GM12878 (cell line): ENCODE data around the gene MBD2. TPM values are rescaled to one million over a fixed set of nuclear protein-coding genes. Genes with fewer than 3 reads are reported as not detected.

Experiments used
- BRCA1 ChIP-seq: IDR thresholded peaks from 2 replicates; pipeline ENCODE4 v1.6.1; 2011; ENCODE audit warnings: low read depth, low read length, improper control_type of control experiment
- CBX3 ChIP-seq: fragments of 200-600 bp; sonication (generic); IDR thresholded peaks from 2 replicates; pipeline ENCODE4 v1.6.1; 2016; ENCODE audit warnings: low read depth, borderline replicate concordance
- CBX5 ChIP-seq: sonication (generic); IDR thresholded peaks from 2 replicates; pipeline ENCODE4 v1.6.1; 2016; ENCODE audit warnings: low read depth, moderate library complexity, mild to moderate bottlenecking, inconsistent platforms
- CHD2 ChIP-seq: IDR thresholded peaks from 2 replicates; pipeline ENCODE4 v1.6.1; 2011; ENCODE audit warnings: low read depth, low read length, improper control_type of control experiment, borderline replicate concordance
- CREM ChIP-seq: IDR thresholded peaks from 2 replicates; pipeline ENCODE4 v1.6.1; 2014; ENCODE audit warnings: antibody characterized with exemption, low read depth
- EED ChIP-seq: sonication (generic); IDR thresholded peaks from 2 replicates; pipeline ENCODE4 v1.6.1; 2016; ENCODE audit warnings: antibody characterized with exemption, low read depth
- FOS ChIP-seq: IDR thresholded peaks from 3 replicates; pipeline ENCODE4 v1.6.1; 2011; ENCODE audit warnings: borderline replicate concordance; ENCODE audit not compliant: insufficient read length; ENCODE audit errors: extremely low read depth
- FOXM1 ChIP-seq: IDR thresholded peaks from 2 replicates; pipeline ENCODE4 v1.6.1; 2012; ENCODE audit warnings: low read depth, mild to moderate bottlenecking, inconsistent platforms, low read length, moderate library complexity
- GATAD2B ChIP-seq: fragments of 450-650 bp; conservative IDR thresholded peaks from 2 replicates; pipeline ENCODE4 v1.6.1; 2017; ENCODE audit warnings: low read depth, mild to moderate bottlenecking, moderate library complexity
- HCFC1 ChIP-seq: fragments of 150-350 bp; IDR thresholded peaks from 2 replicates; pipeline ENCODE4 v1.6.1; 2014; ENCODE audit warnings: low read length
- KAT2A ChIP-seq: conservative IDR thresholded peaks from 2 replicates; pipeline ENCODE4 v1.6.1; 2011; ENCODE audit warnings: low read depth, low read length; ENCODE audit not compliant: control insufficient read depth
- MEF2A ChIP-seq: IDR thresholded peaks from 2 replicates; pipeline ENCODE4 v1.6.1; 2011; ENCODE audit warnings: low read depth, mild to moderate bottlenecking, low read length, moderate library complexity; ENCODE audit not compliant: insufficient read depth
- MTA2 ChIP-seq: fragments of 450-650 bp; IDR thresholded peaks from 2 replicates; pipeline ENCODE4 v1.6.1; 2016; ENCODE audit warnings: low read depth, mild to moderate bottlenecking, moderate library complexity
- NBN ChIP-seq: fragments of 450-650 bp; IDR thresholded peaks from 2 replicates; pipeline ENCODE4 v1.6.1; 2016
- NFYA ChIP-seq: IDR thresholded peaks from 2 replicates; pipeline ENCODE4 v1.6.1; 2011; ENCODE audit warnings: low read depth, mild to moderate bottlenecking, low read length, improper control_type of control experiment, borderline replicate concordance
- NR2C2 ChIP-seq: IDR thresholded peaks from 2 replicates; pipeline ENCODE4 v1.6.1; 2011; ENCODE audit warnings: borderline replicate concordance, low read depth; ENCODE audit not compliant: control insufficient read depth, insufficient read length
- PAX5 ChIP-seq: IDR thresholded peaks from 2 replicates; pipeline ENCODE4 v1.6.1; 2011; ENCODE audit warnings: low read depth, low read length, borderline replicate concordance
- POLR2A ChIP-seq: IDR thresholded peaks from 2 replicates; pipeline ENCODE4 v1.6.1; 2011; ENCODE audit warnings: low read depth, mild to moderate bottlenecking, low read length
- SMAD1 ChIP-seq: fragments of 450-650 bp; IDR thresholded peaks from 2 replicates; pipeline ENCODE4 v1.6.1; 2018; ENCODE audit warnings: mild to moderate bottlenecking, low read depth; ENCODE audit not compliant: partially characterized antibody
- SREBF2 ChIP-seq: IDR thresholded peaks from 2 replicates; pipeline ENCODE4 v1.6.1; 2012; ENCODE audit warnings: mild to moderate bottlenecking, low read length
- TAF1 ChIP-seq: IDR thresholded peaks from 2 replicates; pipeline ENCODE4 v1.6.1; 2011; ENCODE audit warnings: mild to moderate bottlenecking, low read depth, low read length, borderline replicate concordance
- YBX1 ChIP-seq: fragments of 450-650 bp; IDR thresholded peaks from 2 replicates; pipeline ENCODE4 v1.6.1; 2016; ENCODE audit warnings: antibody characterized with exemption
- ZNF274 ChIP-seq: IDR thresholded peaks from one replicate; pipeline ENCODE4 v1.8.0; 2011; ENCODE audit not compliant: insufficient read length, insufficient read depth
- ZSCAN29 ChIP-seq: fragments of 450-650 bp; IDR thresholded peaks from 2 replicates; pipeline ENCODE4 v1.6.1; 2017; ENCODE audit warnings: mild to moderate bottlenecking, moderate library complexity
- ZZZ3 ChIP-seq: IDR thresholded peaks from 2 replicates; pipeline ENCODE4 v1.6.1; 2011; ENCODE audit warnings: low read depth; ENCODE audit not compliant: control insufficient read depth, insufficient read length
- polyA plus RNA-seq, 11 experiments: library from polyadenylated mRNA; depleted of rRNA in 4 of 11; unstranded in 6 of 11; stranded (reverse) in 5 of 11; fragments of >200 nt; fragmentation: Nextera tagmentation in 4 of 11; fragmentation: Illumina TruSeq in 1 of 11; extraction: Ambion mirVana in 4 of 11; extraction: Trizol in 1 of 11; gene quantifications; 1 replicate in 1 of 11; 2 replicates in 10 of 11; pipeline versions ENCODE4 v1.2.1 to v1.2.3, GENCODE V29; 2011 to 2016; ENCODE audit warnings: inconsistent platforms in 2 of 11, missing spikeins in 2 of 11, low read depth in 1 of 11
- total RNA-seq, 4 experiments: library from RNA; depleted of rRNA in 3 of 4; stranded (reverse); fragments of >200 nt in 3 of 4; fragmentation: Illumina TruSeq in 1 of 4; extraction: Trizol in 1 of 4; gene quantifications; 2 replicates each; pipeline versions ENCODE4 v1.2.1 to v1.2.3, GENCODE V29; 2013 to 2021
- TF ChIP-seq, protein P1 (sequence below): fragments of 450-650 bp; IDR thresholded peaks from 2 replicates; pipeline ENCODE4 v1.6.1; 2016; ENCODE audit warnings: mild to moderate bottlenecking
- TF ChIP-seq, protein P2 (sequence below): IDR thresholded peaks from 2 replicates; pipeline ENCODE4 v1.6.1; 2011; ENCODE audit warnings: low read depth, low read length, improper control_type of control experiment, borderline replicate concordance
- TF ChIP-seq, protein P3 (sequence below): IDR thresholded peaks from 2 replicates; pipeline ENCODE4 v1.6.1; 2011; ENCODE audit warnings: borderline replicate concordance, low read depth, mild to moderate bottlenecking, moderate library complexity, mixed read lengths, low read length; ENCODE audit not compliant: insufficient read depth; ENCODE audit errors: extremely low read length
- TF ChIP-seq, protein P4 (sequence below): fragments of 450-650 bp; IDR thresholded peaks from 2 replicates; pipeline ENCODE4 v1.6.1; 2016; ENCODE audit warnings: mild to moderate bottlenecking

Gene MBD2
- total and polyA plus RNA-seq, 10 of the 15 experiments (the other 5 are each of a cell fraction or from before 2014, with no cell fraction given) = 24.1 to 276 (median 57.9) TPM

DNA sequence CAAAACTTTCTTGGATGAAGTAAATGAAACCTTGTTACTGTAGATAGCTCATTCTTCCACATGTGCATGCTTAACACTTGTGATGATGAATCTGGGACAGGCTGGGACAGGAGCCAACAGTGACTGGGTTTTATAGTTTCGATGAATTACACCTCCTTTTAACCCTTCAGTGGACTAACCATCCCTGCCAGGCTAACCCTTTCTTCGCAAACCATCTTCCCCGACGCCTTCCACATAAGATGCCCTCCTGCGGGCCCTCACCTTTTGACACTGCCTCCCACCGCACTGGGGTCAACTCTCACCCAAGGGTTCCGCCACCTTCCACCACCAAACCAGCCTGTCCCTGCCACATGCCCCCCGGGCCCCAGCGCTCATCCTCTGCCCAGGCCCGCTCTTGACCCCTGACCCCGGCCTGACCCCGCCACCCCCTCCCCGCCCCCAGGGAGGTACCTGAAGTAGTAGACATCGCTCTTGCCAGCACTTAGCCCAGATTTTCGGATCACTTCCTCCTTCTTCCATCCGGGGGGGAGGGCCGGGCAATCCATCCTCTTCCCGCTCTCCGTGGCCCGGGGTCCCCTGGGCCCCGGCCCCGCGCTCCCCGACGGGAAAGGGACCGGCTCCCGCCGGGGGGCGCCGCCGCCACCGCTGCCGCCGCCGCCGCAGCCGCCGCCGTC, 764 bp downstream of the MBD2 start (continued):
- TF ChIP-seq FOS (no peak), EED (peak; percentile 21; the same call in 1 of the 2 replicates), ZNF274 (no peak), CBX5 (0 out of 2 replicates have a peak, but pooled peaks have one; percentile 11), YBX1 (no peak), SMAD1 (peak; percentile 10), POLR2A (no peak), TAF1 (no peak), HCFC1 (no peak), NFYA (no peak), CHD2 (no peak), ZZZ3 (no peak), NR2C2 (no peak), PAX5 (no peak), KAT2A (no peak), MEF2A (no peak), BRCA1 (no peak), GATAD2B (no peak; the same call in 1 of the 2 replicates), ZSCAN29 (no peak), CBX3 (no peak), FOXM1 (no peak), SREBF2 (no peak), NBN (peak; percentile 30), CREM (no peak), MTA2 (no peak; the same call in 1 of the 2 replicates)
- TF ChIP-seq, protein P1, sequence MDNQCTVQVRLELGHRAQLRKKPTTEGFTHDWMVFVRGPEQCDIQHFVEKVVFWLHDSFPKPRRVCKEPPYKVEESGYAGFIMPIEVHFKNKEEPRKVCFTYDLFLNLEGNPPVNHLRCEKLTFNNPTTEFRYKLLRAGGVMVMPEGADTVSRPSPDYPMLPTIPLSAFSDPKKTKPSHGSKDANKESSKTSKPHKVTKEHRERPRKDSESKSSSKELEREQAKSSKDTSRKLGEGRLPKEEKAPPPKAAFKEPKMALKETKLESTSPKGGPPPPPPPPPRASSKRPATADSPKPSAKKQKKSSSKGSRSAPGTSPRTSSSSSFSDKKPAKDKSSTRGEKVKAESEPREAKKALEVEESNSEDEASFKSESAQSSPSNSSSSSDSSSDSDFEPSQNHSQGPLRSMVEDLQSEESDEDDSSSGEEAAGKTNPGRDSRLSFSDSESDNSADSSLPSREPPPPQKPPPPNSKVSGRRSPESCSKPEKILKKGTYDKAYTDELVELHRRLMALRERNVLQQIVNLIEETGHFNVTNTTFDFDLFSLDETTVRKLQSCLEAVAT = peak; percentile 75
- TF ChIP-seq, protein P2, sequence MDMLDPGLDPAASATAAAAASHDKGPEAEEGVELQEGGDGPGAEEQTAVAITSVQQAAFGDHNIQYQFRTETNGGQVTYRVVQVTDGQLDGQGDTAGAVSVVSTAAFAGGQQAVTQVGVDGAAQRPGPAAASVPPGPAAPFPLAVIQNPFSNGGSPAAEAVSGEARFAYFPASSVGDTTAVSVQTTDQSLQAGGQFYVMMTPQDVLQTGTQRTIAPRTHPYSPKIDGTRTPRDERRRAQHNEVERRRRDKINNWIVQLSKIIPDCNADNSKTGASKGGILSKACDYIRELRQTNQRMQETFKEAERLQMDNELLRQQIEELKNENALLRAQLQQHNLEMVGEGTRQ = no peak
- TF ChIP-seq, protein P3, sequence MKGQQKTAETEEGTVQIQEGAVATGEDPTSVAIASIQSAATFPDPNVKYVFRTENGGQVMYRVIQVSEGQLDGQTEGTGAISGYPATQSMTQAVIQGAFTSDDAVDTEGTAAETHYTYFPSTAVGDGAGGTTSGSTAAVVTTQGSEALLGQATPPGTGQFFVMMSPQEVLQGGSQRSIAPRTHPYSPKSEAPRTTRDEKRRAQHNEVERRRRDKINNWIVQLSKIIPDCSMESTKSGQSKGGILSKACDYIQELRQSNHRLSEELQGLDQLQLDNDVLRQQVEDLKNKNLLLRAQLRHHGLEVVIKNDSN = no peak
- TF ChIP-seq, protein P4, sequence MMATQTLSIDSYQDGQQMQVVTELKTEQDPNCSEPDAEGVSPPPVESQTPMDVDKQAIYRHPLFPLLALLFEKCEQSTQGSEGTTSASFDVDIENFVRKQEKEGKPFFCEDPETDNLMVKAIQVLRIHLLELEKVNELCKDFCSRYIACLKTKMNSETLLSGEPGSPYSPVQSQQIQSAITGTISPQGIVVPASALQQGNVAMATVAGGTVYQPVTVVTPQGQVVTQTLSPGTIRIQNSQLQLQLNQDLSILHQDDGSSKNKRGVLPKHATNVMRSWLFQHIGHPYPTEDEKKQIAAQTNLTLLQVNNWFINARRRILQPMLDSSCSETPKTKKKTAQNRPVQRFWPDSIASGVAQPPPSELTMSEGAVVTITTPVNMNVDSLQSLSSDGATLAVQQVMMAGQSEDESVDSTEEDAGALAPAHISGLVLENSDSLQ = no peak
